DND-41 (cell line): ENCODE data around the gene ARSJ.

Source experiments
- ATAC-seq: fragments of 200-7000 bp; cut with Tn5 transposase; 3 replicates; pipeline ENCODE4 v1.9.1; 2021; ENCODE audit warnings: low read depth; ENCODE audit not compliant: insufficient read depth
- DNase-seq: peaks from one replicate; pipeline ENCODE4 v3.0.0-alpha.2; 2020
- H2AFZ ChIP-seq: 2 replicates; pipeline ENCODE4 v1.6.0; 2012; ENCODE audit warnings: low read depth, low read length
- H3K27ac ChIP-seq: 2 replicates; pipeline ENCODE4 v1.5.1; 2012; ENCODE audit warnings: low read length, inconsistent platforms
- H3K27me3 ChIP-seq: fragments of 200-600 bp; sonication (generic); 2 replicates; pipeline ENCODE4 v1.6.0; 2012; ENCODE audit warnings: low read length, mild to moderate bottlenecking, inconsistent platforms; ENCODE audit not compliant: insufficient read depth, poor library complexity
- H3K36me3 ChIP-seq: 2 replicates; pipeline ENCODE4 v1.5.1; 2012; ENCODE audit warnings: low read length, inconsistent platforms; ENCODE audit not compliant: insufficient read depth
- H3K4me1 ChIP-seq: 2 replicates; pipeline ENCODE4 v1.5.1; 2012; ENCODE audit warnings: mild to moderate bottlenecking, low read length; ENCODE audit not compliant: insufficient read depth
- H3K4me2 ChIP-seq: 2 replicates; pipeline ENCODE4 v1.6.0; 2012; ENCODE audit warnings: mild to moderate bottlenecking, moderate library complexity, low read length, inconsistent platforms; ENCODE audit not compliant: insufficient read depth
- H3K4me3 ChIP-seq, 2 experiments: fragments of 200-600 bp in 1 of 2; shearing (Covaris generic) in 1 of 2; 2 replicates each; pipeline ENCODE4 v1.5.1; 2012 to 2016; ENCODE audit warnings: inconsistent platforms in 2 of 2, low read length in 2 of 2, mild to moderate bottlenecking in 2 of 2, low read depth in 1 of 2, moderate library complexity in 1 of 2
- H3K79me2 ChIP-seq: 2 replicates; pipeline ENCODE4 v1.6.0; 2012; ENCODE audit warnings: low read length, inconsistent platforms; ENCODE audit not compliant: insufficient read depth
- H3K9ac ChIP-seq: 2 replicates; pipeline ENCODE4 v1.6.0; 2012; ENCODE audit warnings: low read depth, mild to moderate bottlenecking, inconsistent platforms, low read length, moderate library complexity
- H3K9me3 ChIP-seq: 2 replicates; pipeline ENCODE4 v1.5.1; 2012; ENCODE audit warnings: low read length, moderate library complexity, mild to moderate bottlenecking, inconsistent platforms; ENCODE audit not compliant: insufficient read depth, severe bottlenecking
- H4K20me1 ChIP-seq: 2 replicates; pipeline ENCODE4 v1.6.0; 2012; ENCODE audit warnings: low read length; ENCODE audit not compliant: insufficient read depth
- EZH2 ChIP-seq: IDR thresholded peaks from 3 replicates; pipeline ENCODE4 v1.6.1; 2012; ENCODE audit warnings: borderline replicate concordance, low read depth, mild to moderate bottlenecking, moderate library complexity, low read length, inconsistent platforms; ENCODE audit not compliant: severe bottlenecking
- TF ChIP-seq, protein P1 (sequence below): IDR thresholded peaks from 2 replicates; pipeline ENCODE4 v1.5.1; 2012; ENCODE audit warnings: borderline replicate concordance, low read length, moderate library complexity, mild to moderate bottlenecking; ENCODE audit not compliant: poor library complexity, severe bottlenecking; ENCODE audit errors: extremely low read depth

Gene ARSJ

DNA sequence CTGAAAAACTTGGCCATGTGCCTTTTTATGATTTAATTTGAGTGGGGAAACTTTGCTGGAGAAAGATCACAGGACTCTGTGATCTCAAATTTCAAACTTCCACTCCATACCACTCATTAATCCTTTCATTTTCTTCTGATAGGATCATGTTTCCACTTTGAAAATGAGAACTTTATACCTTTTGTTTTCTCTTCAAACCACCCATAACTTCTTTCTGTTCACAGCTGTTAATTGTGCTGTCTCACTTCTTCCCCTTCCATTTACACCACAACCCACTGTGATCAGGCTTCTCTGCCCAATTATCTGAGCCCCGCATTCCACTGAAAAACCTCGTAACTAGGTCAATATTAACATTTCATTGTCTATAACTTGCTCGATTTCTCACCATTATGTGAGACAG lies 47.0 kb upstream of the ARSJ start:
- TF ChIP-seq EZH2 = no peak
- TF ChIP-seq, protein P1, sequence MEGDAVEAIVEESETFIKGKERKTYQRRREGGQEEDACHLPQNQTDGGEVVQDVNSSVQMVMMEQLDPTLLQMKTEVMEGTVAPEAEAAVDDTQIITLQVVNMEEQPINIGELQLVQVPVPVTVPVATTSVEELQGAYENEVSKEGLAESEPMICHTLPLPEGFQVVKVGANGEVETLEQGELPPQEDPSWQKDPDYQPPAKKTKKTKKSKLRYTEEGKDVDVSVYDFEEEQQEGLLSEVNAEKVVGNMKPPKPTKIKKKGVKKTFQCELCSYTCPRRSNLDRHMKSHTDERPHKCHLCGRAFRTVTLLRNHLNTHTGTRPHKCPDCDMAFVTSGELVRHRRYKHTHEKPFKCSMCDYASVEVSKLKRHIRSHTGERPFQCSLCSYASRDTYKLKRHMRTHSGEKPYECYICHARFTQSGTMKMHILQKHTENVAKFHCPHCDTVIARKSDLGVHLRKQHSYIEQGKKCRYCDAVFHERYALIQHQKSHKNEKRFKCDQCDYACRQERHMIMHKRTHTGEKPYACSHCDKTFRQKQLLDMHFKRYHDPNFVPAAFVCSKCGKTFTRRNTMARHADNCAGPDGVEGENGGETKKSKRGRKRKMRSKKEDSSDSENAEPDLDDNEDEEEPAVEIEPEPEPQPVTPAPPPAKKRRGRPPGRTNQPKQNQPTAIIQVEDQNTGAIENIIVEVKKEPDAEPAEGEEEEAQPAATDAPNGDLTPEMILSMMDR = no peak
- Histone ChIP-seq H3K9me3 (no peaks in the 10 kb centered on the region), H3K36me3 (no peaks in the 10 kb centered on the region), H4K20me1 (no peaks in the 10 kb centered on the region), H3K79me2 (no peaks in the 10 kb centered on the region), H3K9ac (no peak overlapping the region), H2AFZ (no peak overlapping the region), H3K27me3 (no peaks in the 10 kb centered on the region), H3K4me3 (no peak overlapping the region), H3K4me2 (no peak overlapping the region), H3K4me1 (no peaks in the 10 kb centered on the region), H3K27ac (no peak overlapping the region)
- DNase-seq (no peak), ATAC-seq (no peak)

DNA sequence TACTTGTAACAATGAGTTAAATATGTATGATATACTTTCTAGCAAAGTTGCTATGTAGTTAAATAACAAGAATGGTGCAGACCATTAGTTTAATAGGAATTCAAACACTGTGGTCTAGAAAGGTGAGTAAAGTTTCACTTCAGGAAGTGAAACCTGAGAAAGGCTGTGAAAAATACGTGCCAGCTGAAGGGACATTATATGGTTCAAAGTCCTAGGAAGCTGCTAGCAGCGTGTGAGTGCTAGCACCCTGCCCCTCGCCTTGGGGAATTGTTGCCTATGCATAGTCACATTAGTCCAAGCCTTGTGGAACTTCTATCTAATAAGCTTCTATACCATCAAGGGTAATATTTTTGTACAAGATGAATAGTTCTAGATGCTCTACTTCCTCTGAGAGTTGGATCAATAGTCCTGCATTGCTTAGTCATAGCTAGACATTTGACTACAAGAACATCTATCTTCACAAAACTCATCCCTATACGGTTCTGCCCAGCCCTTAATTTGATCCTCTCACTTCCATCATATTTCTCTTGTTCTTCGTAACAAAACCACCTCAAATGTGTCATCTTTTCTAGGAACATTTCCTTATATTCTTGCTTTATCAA lies 45.8 kb upstream of the ARSJ start:
- H2AFZ ChIP-seq = no peak overlapping the region
- H3K36me3 ChIP-seq = no peaks in the 10 kb centered on the region
- H3K4me2 ChIP-seq = no peak overlapping the region
- no peak overlapping the region for H3K9ac ChIP-seq
- H3K9me3 ChIP-seq = no peaks in the 10 kb centered on the region
- no peak overlapping the region for H3K4me3 ChIP-seq
- no peaks in the 10 kb centered on the region for H3K79me2 ChIP-seq
- no peaks in the 10 kb centered on the region for H4K20me1 ChIP-seq
- H3K27me3 ChIP-seq = no peaks in the 10 kb centered on the region
- no peak for TF ChIP-seq EZH2
- TF ChIP-seq, protein P1 = no peak
- ATAC-seq (no peak), DNase-seq (no peak)
- H3K4me1 ChIP-seq = no peaks in the 10 kb centered on the region
- no peak overlapping the region for H3K27ac ChIP-seq

DNA sequence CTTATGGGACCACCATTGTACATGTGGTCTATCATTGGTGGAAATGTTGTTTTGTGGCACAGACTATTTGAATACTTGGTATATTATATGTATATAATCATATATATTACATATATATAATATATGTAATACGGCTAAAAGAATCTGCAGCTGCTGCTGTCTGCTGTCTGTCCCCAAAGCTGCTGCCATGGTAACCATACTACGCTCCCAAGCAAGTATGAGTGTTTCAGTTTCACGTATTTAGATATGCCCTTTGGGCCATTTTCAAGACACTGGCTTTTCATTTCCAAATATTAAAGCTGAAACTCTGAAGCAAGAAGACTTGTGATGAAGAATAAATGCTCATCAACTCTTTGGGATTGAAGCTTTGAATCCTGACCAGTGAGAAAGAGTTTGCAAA lies 42.0 kb upstream of the ARSJ start:
- Histone ChIP-seq H3K4me1 (no peaks in the 10 kb centered on the region), H3K79me2 (no peaks in the 10 kb centered on the region), H3K9ac (no peak overlapping the region), H3K4me2 (no peak overlapping the region), H2AFZ (no peak overlapping the region), H3K27me3 (no peaks in the 10 kb centered on the region), H3K27ac (no peak overlapping the region), H3K36me3 (no peaks in the 10 kb centered on the region), H3K4me3 (no peak overlapping the region), H4K20me1 (no peaks in the 10 kb centered on the region), H3K9me3 (no peaks in the 10 kb centered on the region)
- no peak for DNase-seq
- TF ChIP-seq, protein P1 = no peak
- TF ChIP-seq EZH2 = no peak
- no peak for ATAC-seq

DNA sequence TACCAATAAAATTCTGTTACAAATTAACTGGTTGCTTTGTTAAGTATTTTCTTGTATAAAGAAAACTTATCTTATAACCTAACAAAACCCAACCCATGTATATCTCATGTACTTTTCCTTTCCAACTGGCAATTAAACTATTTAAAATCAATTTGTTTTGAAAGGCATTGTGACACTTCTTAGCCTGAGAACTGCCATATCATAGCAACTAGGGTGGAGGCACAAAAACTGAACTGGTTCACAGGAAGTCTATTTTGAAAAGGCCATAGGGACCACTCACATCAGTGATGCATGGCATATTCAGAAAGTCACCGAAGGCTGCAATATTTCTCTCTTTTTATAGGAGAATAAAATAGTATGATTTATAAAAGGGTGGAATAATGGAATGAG lies 40.5 kb upstream of the ARSJ start:
- TF ChIP-seq, protein P1 = no peak
- no peak for TF ChIP-seq EZH2
- H4K20me1 ChIP-seq = no peaks in the 10 kb centered on the region
- DNase-seq = no peak
- no peaks in the 10 kb centered on the region for H3K79me2 ChIP-seq
- H3K27me3 ChIP-seq = no peaks in the 10 kb centered on the region
- no peak overlapping the region for H3K4me3 ChIP-seq
- no peaks in the 10 kb centered on the region for H3K4me1 ChIP-seq
- H2AFZ ChIP-seq = no peak overlapping the region
- H3K9me3 ChIP-seq = no peaks in the 10 kb centered on the region
- no peak for ATAC-seq
- no peaks in the 10 kb centered on the region for H3K36me3 ChIP-seq
- H3K4me2 ChIP-seq = no peak overlapping the region
- H3K9ac ChIP-seq = no peak overlapping the region
- no peak overlapping the region for H3K27ac ChIP-seq
